HL-60/S4 treated with phorbol 12-myristate 13-acetate at 8.2 ng/mL for 4 days and 3 days (cell line): ENCODE data around the gene KISS1R.

ENCODE experiments used
- in situ Hi-C: fragments of 300-500 bp; cut with MboI; formaldehyde crosslinking; loops from 2 replicates; pipeline ENCODE4 v1.15.0; 2022; ENCODE audit warnings: low sequenced_read_pairs

The KISS1R gene

DNA sequence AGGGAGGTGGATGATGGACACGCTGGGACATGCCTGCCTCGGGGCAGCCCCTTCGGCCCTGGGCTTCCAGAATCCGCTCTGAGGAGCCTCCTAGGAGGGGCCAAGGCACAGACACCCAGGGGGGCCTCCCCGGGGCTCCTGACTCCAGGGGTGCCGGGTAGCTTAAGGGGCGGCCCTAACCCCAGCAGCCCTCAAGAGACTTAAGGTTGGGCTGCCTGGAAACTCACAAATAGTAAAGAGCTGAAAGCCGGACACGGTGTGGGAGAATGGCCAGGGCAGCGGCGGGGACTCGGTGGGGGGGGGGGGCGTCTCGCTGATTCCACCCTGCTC is 16.4 kb downstream of the KISS1R start:
- in situ Hi-C loops, result no loop called here

GRCh38 chr19:934197-934840 is 17.2 kb downstream of the KISS1R start:
- in situ Hi-C loops, result no loop called here

- in situ Hi-C loops, result no loop called here
These were observed 17.8 kb downstream of the KISS1R start for GRCh38 chr19:934865-935479.

GRCh38 chr19:936175-936546 is 19.0 kb downstream of the KISS1R start:
- in situ Hi-C loops, result no loop called here

GRCh38 chr19:937259-937694 is 20.1 kb downstream of the KISS1R start:
- in situ Hi-C loops, result no loop called here

DNA sequence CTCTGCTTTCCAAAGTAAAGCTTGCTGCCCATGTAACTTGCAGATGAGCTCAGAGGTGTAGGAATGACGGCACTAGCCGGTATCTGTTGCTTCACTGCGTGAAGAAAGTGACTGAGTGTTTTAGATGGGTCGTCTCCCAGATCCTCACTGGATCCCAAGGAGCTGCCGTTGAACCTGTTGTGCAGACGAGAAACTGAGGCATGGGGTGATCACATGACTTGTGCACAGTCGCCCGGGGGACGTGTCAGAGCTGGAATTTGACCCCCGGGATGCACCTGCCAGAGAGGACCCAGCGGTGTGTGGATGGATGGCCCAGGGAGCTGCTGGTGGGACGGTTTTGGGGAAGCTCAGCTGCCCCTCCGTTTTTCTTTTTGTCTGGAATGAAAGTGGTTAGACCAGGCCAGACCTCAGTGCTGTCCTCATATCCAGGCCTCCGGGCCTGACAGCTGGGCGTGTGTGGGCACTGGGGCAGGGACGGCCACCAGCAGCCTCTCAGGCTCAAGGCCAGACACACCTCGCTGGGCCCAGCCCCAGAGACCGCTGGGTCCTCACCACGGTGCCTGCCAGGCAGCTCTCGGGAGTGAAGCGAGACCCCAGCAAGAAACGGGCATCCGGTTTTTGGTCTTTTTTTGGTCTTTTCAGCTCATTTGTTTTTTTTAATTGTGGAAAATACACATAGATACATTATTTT is 21.2 kb downstream of the KISS1R start:
- in situ Hi-C loops, result no loop called here

DNA sequence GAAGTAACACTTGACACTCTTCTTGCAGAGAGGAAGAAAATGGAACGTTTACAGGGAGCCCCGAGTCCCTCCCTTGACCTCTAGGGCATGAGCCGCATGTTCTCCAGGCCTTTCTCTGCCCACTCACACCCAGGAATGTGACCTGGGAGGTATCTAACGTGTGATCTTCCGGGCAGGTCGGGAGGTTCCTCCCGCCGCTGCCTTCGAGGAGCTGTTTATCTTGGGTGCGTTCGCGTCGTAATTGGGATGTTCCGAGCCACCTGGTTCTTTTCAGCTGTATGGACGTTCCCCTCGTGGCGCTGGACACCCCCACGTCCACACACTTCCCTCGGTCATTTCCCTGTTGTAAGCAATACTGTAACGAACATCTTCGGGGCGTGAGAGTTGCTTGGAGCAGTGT is 22.3 kb downstream of the KISS1R start:
- in situ Hi-C loops, result no loop called here

GRCh38 chr19:939922-940321 is 22.8 kb downstream of the KISS1R start:
- in situ Hi-C loops, result no loop called here

- in situ Hi-C loops, result no loop called here
These were observed 23.6 kb downstream of the KISS1R start for GRCh38 chr19:940591-941291.

DNA sequence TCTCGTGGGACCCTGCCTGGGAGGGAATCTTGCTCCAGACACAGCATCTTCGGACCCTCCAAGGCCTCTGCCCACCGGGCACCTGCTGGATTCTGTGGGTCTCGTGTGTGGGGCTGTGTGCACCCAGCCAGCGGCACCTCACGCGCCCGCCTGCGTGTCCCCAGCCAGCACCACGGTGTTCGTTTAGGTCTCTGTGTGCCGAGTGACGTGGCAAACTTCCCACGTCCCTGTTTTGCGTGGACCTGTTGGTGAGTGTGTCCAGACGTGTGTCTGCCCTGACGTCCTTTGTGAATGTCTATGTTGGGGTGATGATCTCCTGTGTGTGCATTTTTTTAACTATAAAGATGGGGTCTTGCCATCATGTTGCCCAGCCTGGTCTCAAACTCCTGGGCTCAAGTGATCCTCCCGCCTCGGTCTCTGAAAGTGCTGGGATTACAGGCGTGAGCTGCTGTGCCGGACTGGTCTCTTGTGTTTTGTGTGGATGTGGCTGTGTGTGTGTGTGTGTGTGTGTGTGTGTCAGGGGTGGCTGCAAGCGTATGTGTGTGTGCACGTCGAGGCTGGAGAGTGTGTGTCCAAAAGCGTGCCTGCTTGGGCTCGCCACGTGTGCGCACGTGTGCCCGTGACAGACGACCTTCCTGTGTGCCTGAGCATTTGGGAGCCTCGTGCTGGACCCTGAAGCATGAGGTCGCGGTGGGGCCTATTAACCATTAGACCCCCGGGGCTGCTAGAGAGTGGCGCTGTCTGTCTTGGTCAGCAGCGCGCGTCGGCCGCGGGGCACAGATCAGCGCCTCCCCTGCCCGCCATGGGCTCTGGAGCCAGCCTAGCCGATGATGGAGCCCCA is 24.4 kb downstream of the KISS1R start:
- in situ Hi-C loops, result no loop called here

DNA sequence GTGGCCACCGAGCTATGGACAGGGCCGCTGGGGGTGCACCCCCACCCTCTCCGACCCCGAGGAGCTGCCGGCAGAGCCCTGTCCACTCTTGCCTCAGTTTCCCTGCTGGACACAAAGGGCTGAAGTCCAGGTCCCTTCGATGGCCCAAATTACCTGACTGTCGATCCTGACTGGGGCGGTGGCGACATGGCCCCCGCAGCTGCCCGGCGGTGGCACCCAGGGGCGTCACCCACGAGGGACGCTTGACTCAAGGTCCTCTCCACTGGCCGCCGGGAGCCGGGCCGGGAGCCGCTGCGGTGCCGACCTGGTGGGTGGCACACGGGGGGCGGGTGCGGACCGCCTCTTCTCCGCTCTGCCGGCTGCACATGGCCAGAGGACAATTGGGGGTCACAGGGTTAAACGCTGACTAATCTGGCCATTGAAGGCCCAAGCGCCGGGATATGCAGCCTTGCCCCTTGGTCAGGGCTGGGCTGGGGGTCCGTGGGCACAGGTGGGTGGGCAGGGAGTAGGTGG is 25.1 kb downstream of the KISS1R start:
- in situ Hi-C loops, result no loop called here

GRCh38 chr19:943551-944170 is 26.5 kb downstream of the KISS1R start:
- in situ Hi-C loops, result no loop called here

DNA sequence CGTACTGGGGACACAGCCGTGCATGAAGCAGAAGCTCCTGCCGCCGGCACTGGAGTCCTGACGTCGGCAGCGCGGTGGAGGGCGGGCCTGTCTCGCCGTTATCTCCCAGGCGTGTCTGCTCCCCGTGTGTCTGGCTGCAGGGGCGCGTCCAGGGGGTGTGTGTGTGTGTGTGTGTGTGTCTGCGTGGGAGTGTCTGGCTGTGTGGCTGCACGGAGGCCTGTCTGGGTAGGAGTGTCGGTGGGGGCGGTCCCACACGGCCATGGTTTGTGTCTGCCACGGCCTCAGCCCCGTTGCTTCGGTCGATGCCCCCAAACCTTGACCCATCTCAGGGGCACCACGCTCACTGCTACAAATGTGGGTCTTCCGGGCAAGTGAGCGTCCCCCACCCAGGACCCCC is 27.0 kb downstream of the KISS1R start:
- in situ Hi-C loops, result no loop called here

DNA sequence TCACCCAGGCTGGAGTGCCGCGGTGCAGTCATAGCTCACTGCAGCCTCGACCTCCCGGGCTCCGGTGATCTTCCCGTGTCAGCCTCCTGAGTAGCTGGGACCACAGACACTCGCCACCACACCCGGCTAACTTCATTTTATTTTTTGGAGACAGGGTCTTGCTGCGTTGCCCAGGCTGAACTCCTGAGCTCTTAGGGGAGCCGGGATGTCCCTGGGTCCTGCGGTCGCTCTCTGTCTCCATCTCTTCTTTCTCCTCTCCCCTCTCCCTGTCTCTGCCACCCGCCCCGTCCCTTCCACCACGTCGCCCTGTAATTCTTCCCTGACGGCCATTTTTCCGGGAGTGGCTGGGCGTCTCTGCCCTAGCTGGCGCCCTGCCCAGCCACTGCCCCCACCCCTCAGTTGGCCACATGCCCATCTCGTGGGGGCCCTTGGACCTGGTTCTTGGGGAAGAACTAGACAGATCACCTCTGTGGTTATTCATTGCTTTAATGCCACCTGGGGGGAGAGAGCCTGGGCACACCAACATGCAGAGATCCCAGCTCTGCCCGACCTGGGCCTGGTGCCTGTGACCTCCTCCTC is 27.6 kb downstream of the KISS1R start:
- in situ Hi-C loops, result no loop called here

DNA sequence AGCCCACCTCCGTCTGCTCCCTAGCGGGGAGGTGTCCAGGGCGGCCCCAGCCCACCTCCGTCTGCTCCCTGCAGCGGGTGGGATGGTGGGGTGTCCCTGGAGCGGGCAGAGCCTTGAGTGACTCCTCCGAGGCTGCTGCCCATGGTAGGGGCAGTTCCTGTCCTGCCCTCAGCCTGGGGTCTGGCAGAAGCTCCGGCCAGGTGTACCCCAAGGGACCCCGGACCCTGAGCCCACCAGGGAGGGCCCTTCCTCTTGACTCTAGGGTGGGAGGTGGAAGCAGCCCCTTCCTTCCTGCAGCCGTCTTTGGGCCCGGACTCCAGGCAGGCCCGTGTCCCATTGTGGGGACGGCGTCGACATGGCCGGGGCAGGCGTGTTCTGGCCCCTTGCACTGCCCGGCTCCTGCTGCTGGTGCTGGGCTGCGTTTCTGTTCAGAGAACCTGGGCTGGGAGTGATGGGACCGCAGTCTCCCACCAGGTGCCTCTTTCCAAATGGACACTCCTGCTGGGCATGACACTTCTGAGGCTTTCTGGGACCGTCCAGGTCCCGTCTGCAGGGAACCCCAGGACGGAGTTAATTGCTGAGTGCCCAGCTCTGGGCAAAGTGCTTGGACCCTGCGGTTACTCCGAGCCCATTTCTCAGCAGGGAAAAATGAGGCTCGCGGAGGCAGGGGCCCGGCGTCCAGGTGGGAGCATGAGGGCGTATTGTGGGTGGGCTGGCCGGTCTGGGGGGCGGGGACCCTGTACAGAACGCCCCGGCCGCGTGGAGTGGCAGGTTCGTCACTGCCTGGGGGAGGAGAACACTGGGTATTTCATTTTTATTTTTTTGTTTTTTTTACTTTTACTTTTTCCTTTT is 28.5 kb downstream of the KISS1R start:
- in situ Hi-C loops, result no loop called here

GRCh38 chr19:947090-947706 is 30.1 kb downstream of the KISS1R start:
- in situ Hi-C loops, result no loop called here

GRCh38 chr19:947707-948539 is 30.8 kb downstream of the KISS1R start:
- in situ Hi-C loops, result no loop called here
